GM21529 (cell line): Measurements from ENCODE around the gene KIF3B.
"Not testable (repeated sequence)": the region's sequence is repeated elsewhere in the genome, so short reads cannot be mapped to it uniquely, and the experiment has no call there.

Experiments used
- ATAC-seq: cut with Tn5 transposase; IDR thresholded peaks from one replicate; pipeline ENCODE4 v1.9.1; 2021; ENCODE audit not compliant: unreplicated experiment

KIF3B gene

GRCh38 chr20:32382102-32382950, 104.9 kb downstream of the KIF3B start:
- no peak for ATAC-seq

GRCh38 chr20:32383441-32383840, 106.0 kb downstream of the KIF3B start:
- ATAC-seq = not testable (repeated sequence)
